ENCODE results near the gene ZSCAN16. TPM values are rescaled to one million over a fixed set of nuclear protein-coding genes. Genes with fewer than 3 reads are reported as not detected.
"Not testable (repeated sequence)": the region's sequence is repeated elsewhere in the genome, so short reads cannot be mapped to it uniquely, and the experiment has no call there.

The ZSCAN16 gene
- total RNA-seq, 1 donor: 2.2 TPM

DNA sequence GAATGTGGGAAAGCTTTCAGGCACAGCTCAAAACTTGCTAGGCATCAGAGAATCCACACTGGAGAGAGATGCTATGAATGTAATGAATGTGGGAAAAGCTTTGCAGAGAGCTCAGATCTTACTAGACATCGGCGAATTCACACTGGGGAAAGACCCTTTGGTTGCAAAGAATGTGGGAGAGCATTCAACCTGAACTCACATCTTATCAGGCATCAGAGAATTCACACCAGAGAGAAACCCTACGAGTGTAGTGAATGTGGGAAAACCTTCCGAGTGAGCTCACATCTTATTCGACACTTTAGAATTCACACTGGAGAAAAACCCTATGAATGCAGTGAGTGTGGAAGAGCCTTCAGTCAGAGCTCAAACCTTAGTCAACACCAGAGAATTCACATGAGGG, 35.4 kb upstream of the ZSCAN16 start:
- no peak for DNase-seq (ENCODE audit: low read depth)
- TF ChIP-seq, protein P1, sequence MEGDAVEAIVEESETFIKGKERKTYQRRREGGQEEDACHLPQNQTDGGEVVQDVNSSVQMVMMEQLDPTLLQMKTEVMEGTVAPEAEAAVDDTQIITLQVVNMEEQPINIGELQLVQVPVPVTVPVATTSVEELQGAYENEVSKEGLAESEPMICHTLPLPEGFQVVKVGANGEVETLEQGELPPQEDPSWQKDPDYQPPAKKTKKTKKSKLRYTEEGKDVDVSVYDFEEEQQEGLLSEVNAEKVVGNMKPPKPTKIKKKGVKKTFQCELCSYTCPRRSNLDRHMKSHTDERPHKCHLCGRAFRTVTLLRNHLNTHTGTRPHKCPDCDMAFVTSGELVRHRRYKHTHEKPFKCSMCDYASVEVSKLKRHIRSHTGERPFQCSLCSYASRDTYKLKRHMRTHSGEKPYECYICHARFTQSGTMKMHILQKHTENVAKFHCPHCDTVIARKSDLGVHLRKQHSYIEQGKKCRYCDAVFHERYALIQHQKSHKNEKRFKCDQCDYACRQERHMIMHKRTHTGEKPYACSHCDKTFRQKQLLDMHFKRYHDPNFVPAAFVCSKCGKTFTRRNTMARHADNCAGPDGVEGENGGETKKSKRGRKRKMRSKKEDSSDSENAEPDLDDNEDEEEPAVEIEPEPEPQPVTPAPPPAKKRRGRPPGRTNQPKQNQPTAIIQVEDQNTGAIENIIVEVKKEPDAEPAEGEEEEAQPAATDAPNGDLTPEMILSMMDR (IDR thresholded peaks at IDR 0.05; ENCODE audit: insufficient read depth, low read depth, low read length): no peak
- H3K4me3 ChIP-seq (ENCODE audit: low read depth, low read length): no peak overlapping the region

DNA sequence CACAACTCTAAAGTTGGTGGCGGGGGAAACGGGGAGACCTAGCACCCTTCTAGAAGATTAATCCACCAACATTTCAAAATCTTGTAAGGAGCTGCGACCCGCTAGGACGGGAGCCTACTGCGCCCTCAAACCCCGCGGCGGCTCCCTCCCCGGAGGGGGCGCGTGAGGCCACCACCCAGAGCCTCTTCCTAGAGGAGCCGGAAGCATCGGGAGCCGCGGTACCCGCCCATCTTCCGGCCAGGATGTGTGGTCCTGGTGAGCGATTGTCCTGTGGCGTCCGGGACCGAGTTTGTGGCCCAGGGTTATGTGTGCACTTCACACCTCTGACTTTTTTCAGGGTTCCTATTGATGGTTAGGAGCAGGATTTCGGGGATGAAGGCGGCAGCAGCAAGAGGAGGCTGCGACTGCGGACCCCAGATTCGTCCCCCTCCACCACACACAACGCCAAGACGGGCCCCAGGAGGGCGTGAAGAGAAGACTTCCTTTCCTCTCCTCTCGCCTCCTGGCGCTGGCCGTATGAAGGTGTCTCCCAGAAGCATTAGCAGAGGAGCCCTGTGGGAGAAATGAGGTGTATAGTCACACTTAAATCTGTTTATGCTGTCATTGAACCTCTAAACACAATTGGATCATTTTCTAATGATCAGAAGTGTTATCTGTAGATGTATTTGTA, 33.4 kb upstream of the ZSCAN16 start:
- TF ChIP-seq, protein P1 (IDR thresholded peaks at IDR 0.05; ENCODE audit: insufficient read depth, low read depth, low read length): no peak

DNA sequence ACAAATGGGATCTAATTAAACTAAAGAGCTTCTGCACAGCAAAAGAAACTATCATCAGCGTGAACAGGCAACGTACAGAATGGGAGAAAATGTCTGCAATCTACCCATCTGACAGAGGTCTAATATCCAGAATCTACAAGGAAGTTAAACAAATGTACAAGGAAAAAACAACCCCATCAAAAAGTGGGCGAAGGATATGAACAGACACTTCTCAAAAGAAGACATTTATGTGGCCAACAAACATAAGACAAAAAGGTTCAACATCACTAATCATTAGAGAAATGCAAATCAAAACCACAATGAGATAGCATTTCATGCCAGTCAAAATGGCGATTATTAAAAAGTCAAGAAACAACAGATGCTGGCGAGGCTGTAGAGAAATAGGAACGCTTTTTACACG, 22.2 kb upstream of the ZSCAN16 start:
- not testable (repeated sequence) for DNase-seq (ENCODE audit: low read depth); H3K4me3 ChIP-seq (ENCODE audit: low read depth, low read length)

More for the DNA sequence above, 33.4 kb upstream of the ZSCAN16 start:
- DNase-seq (ENCODE audit: low read depth): peak; percentile 2
- H3K4me3 ChIP-seq (ENCODE audit: low read depth, low read length): peak overlapping the region; percentile 46

DNA sequence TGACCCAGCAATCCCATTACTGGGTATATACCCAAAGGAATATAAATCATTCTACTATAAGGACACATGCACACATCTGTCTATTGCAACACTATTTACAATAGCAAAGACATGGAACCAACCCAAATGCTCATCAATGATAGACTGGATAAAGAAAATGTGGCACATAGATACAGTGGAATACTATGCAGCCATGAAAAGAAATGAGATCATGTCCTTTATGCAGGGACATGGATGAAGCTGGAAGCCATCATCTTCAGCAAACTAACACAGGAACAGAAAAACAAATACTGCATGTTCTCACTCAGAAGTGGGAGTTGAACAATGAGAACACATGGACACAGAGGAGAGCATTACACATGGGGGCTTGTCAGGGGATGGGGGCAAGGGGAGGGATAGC, 21.7 kb upstream of the ZSCAN16 start:
- H3K4me3 ChIP-seq (ENCODE audit: low read depth, low read length); DNase-seq (ENCODE audit: low read depth): not testable (repeated sequence)

DNA sequence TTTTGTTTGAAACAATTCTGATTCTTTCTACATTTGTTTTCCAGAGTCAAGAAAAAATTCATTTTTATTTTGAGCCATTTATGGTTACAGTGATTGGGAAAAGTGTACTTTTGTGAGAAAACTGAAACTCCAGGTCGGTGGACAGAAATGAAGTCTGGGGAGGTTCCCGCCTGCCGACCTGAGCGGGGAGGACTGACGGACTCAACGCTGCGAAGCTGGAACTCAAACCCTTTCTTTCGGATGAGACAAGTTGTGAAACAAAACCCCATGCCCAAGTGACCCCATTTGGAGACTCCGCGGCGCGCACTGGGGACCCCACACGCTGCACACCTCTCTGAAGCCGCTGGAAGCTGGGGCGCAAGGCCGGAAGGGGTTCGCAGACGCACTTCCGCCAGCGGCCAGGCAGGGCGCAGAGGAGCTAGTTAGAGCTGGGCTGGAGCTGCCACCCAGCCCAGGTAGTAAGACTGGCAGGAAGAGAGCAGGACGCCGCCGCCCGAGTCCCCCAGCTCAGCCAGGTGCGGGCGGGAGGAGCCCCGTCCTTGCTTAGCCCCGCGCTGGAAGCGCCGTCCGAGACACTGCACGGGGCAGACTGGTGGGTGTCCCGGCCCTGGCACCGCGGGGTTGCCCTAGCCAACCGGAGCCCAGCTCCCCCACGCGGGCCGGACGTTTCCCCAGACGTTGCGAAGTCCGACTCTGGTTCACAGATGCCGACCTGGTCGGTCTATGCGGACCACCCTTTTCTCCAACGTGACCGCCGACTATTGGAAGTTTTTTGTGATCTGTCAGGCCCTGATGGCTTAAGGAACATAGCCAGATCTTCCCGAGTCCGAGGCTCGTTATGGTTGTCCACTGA, 19.8 kb upstream of the ZSCAN16 start:
- peak overlapping the region; percentile 80 for H3K4me3 ChIP-seq (ENCODE audit: low read depth, low read length)
- peak; percentile 68 for DNase-seq (ENCODE audit: low read depth)
- TF ChIP-seq, protein P1 (IDR thresholded peaks at IDR 0.05; ENCODE audit: insufficient read depth, low read depth, low read length): peak; percentile 67

DNA sequence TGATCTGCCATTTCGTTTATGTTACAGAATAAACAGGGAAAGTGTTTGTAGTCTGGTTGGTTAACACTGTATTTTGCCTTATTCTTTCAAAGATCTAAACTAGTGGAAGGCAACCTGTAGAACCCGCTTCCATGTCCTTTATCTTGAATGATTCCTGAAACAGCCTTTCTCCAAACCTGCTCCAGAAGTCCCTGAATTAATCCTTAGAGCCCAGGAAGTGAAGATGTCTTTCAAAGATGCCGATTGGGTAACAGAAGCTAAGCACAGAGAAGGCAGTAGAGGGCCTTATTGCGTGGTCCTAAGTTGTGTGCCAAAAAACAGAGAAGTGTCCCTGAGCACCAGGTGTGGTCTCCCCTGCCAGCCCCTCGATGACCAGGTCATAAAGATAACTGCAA, 19.2 kb upstream of the ZSCAN16 start:
- H3K4me3 ChIP-seq (ENCODE audit: low read depth, low read length): peak overlapping the region; percentile 80
- TF ChIP-seq, protein P1 (IDR thresholded peaks at IDR 0.05; ENCODE audit: insufficient read depth, low read depth, low read length): peak; percentile 3
- DNase-seq (ENCODE audit: low read depth): peak; percentile 18

DNA sequence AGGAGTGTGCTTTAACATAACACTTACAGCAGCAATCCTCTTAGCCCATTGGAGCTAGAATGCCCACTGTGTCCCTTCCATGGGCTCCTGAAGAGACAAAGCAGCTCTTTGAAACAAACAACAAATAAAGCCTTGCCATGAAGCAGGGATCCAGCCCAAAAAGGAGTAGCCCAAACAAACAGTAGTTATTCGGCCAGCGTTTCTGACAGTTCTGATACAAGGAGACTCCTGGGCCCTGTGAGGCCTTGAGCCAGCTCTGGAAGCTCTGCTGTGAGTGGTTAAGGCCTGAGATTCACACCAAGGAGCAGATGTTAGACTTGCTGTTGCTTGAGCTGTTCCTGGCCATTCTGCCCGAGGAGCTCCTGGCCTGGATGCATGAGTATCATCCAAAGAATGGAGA, 16.9 kb upstream of the ZSCAN16 start:
- no peak for DNase-seq (ENCODE audit: low read depth)
- H3K4me3 ChIP-seq (ENCODE audit: low read depth, low read length): no peak overlapping the region
- TF ChIP-seq, protein P1 (IDR thresholded peaks at IDR 0.05; ENCODE audit: insufficient read depth, low read depth, low read length): no peak

Measured in fibroblast of villous mesenchyme (primary cell).